OCI-LY7 (cell line): ENCODE results near the gene B3GNT2. TPM values are rescaled to one million over a fixed set of nuclear protein-coding genes. Genes with fewer than 3 reads are reported as not detected.

Experiments
- BruUV-seq: library from RNA; stranded (reverse); fragments of 400-500 nt; replicated peaks from 2 replicates; lab custom pipeline; 2021; lab: Mats Ljungman, UMichigan
- CTCF ChIA-PET: fragments of 300-600 bp; sonication (Branson Sonifier 250); formaldehyde crosslinking; loops from one replicate; lab custom pipeline; 2022; ENCODE audit warnings: antibody characterized with exemption; ENCODE audit not compliant: unreplicated experiment; lab: Charles Lee
- POLR2A ChIA-PET: fragments of 300-600 bp; sonication (Branson Sonifier 250); formaldehyde crosslinking; loops from one replicate; lab custom pipeline; 2022; ENCODE audit warnings: antibody characterized with exemption; lab: Charles Lee
- DNase-seq: peaks from one replicate; pipeline ENCODE4 v3.0.0-alpha.2; 2015; ENCODE audit warnings: low spot score
- H2AFZ ChIP-seq: fragments of 200-600 bp; sonication (generic), shearing (Covaris generic); 2 replicates; pipeline ENCODE4 v1.6.1; 2014; ENCODE audit warnings: mild to moderate bottlenecking, antibody characterized with exemption, low read length, moderate library complexity
- H3K27ac ChIP-seq: fragments of 200-600 bp; sonication (generic); 2 replicates; pipeline ENCODE4 v1.5.1; 2014; ENCODE audit warnings: mixed run types, low read depth, mild to moderate bottlenecking, moderate library complexity, low read length, inconsistent platforms; ENCODE audit not compliant: poor library complexity, severe bottlenecking
- H3K36me3 ChIP-seq: fragments of 200-600 bp; sonication (generic); 2 replicates; pipeline ENCODE4 v1.6.1; 2014; ENCODE audit warnings: mild to moderate bottlenecking, antibody characterized with exemption, low read length, moderate library complexity, mixed read lengths; ENCODE audit not compliant: insufficient read depth
- H3K4me1 ChIP-seq: fragments of 200-600 bp; sonication (generic); 2 replicates; pipeline ENCODE4 v1.5.1; 2014; ENCODE audit warnings: mild to moderate bottlenecking, low read length; ENCODE audit not compliant: insufficient read depth, poor library complexity, severe bottlenecking
- H3K4me2 ChIP-seq: fragments of 200-600 bp; sonication (generic); 2 replicates; pipeline ENCODE4 v1.6.1; 2014; ENCODE audit warnings: mild to moderate bottlenecking, low read length
- H3K4me3 ChIP-seq: fragments of 200-600 bp; sonication (generic); 2 replicates; pipeline ENCODE4 v1.5.1; 2014; ENCODE audit warnings: mild to moderate bottlenecking, low read depth, low read length; ENCODE audit not compliant: poor library complexity, severe bottlenecking
- H3K79me2 ChIP-seq: fragments of 200-600 bp; sonication (generic); 2 replicates; pipeline ENCODE4 v1.6.1; 2016; ENCODE audit warnings: low read depth, mild to moderate bottlenecking, low read length, moderate library complexity, mixed read lengths; ENCODE audit not compliant: insufficient read depth
- H3K9me2 ChIP-seq: fragments of 200-600 bp; sonication (generic); 2 replicates; pipeline ENCODE4 v1.6.1; 2016; ENCODE audit warnings: mild to moderate bottlenecking, low read length, mixed read lengths; ENCODE audit not compliant: insufficient read depth
- H3K9me3 ChIP-seq: fragments of 200-600 bp; sonication (generic); 2 replicates; pipeline ENCODE4 v1.6.1; 2014; ENCODE audit warnings: mild to moderate bottlenecking, mixed run types, low read length, mixed read lengths
- H4K20me1 ChIP-seq: fragments of 200-600 bp; sonication (generic); 2 replicates; pipeline ENCODE4 v1.6.1; 2014; ENCODE audit warnings: mild to moderate bottlenecking, antibody characterized with exemption, low read length, moderate library complexity, mixed read lengths; ENCODE audit not compliant: insufficient read depth
- EZH2phosphoT487 ChIP-seq: fragments of 200-600 bp; sonication (generic); IDR thresholded peaks from 2 replicates; pipeline ENCODE4 v1.6.1; 2018; ENCODE audit warnings: low read depth, borderline replicate concordance, mild to moderate bottlenecking, mixed run types, antibody characterized with exemption, low read length, moderate library complexity, mixed read lengths
- intact Hi-C: fragments of 100-400 bp; cut with micrococcal nuclease; formaldehyde crosslinking; loops from one replicate; pipeline ENCODE4 v1.10.0; 2022; ENCODE audit not compliant: unreplicated experiment
- total RNA-seq, 2 experiments: library from RNA; depleted of rRNA in 1 of 2; stranded (reverse); fragments of >200 nt in 1 of 2; shearing (Covaris generic) in 1 of 2; gene quantifications; 2 replicates each; pipeline ENCODE4 v1.2.3, GENCODE V29; 2014 to 2022
- TF ChIP-seq, protein P1 (sequence below): fragments of 200-600 bp; sonication (generic); conservative IDR thresholded peaks from 2 replicates; pipeline ENCODE4 v1.5.1; 2014; ENCODE audit warnings: mild to moderate bottlenecking, antibody characterized with exemption, low read length, moderate library complexity, mixed read lengths

The B3GNT2 gene
- total RNA-seq, 2 experiments from 2014 or later = 51.1 to 65.8 TPM

DNA sequence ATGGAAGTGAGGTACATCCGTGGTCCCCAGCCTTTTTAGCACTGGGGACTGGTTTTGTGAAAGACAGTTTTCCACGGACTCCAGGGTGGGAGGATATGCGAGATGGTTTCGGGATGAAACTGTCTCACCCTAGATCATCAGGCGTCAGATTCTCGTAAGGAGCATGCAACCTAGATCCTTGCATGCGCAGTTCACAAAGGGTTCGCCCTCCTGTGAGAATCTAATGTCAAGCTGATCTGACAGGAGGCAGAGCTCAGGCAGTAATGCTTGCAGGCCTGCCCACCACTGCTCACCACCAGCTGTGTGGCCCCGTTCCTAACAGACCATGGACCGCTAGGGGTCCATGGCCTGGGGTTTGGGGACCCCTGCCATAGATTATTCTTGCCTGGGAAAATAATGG, 11.6 kb downstream of the B3GNT2 start:
- ChIA-PET CTCF (no interaction called here), POLR2A (no interaction called here)
- Histone ChIP-seq H3K4me1 (peaks cover 18% of the 10 kb centered on the region), H3K36me3 (peaks cover 89% of the 10 kb centered on the region), H4K20me1 (peaks cover 64% of the 10 kb centered on the region), H3K9me3 (no peaks in the 10 kb centered on the region), H3K9me2 (no peaks in the 10 kb centered on the region), H2AFZ (no peak overlapping the region), H3K79me2 (peaks cover 100% of the 10 kb centered on the region), H3K27ac (no peak overlapping the region), H3K4me3 (no peak overlapping the region), H3K4me2 (no peak overlapping the region)
- no peak for DNase-seq
- no TSS peak for BruUV-seq
- intact Hi-C loops = no loop called here
- TF ChIP-seq, protein P1, sequence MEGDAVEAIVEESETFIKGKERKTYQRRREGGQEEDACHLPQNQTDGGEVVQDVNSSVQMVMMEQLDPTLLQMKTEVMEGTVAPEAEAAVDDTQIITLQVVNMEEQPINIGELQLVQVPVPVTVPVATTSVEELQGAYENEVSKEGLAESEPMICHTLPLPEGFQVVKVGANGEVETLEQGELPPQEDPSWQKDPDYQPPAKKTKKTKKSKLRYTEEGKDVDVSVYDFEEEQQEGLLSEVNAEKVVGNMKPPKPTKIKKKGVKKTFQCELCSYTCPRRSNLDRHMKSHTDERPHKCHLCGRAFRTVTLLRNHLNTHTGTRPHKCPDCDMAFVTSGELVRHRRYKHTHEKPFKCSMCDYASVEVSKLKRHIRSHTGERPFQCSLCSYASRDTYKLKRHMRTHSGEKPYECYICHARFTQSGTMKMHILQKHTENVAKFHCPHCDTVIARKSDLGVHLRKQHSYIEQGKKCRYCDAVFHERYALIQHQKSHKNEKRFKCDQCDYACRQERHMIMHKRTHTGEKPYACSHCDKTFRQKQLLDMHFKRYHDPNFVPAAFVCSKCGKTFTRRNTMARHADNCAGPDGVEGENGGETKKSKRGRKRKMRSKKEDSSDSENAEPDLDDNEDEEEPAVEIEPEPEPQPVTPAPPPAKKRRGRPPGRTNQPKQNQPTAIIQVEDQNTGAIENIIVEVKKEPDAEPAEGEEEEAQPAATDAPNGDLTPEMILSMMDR = no peak
- TF ChIP-seq EZH2phosphoT487 = no peak

DNA sequence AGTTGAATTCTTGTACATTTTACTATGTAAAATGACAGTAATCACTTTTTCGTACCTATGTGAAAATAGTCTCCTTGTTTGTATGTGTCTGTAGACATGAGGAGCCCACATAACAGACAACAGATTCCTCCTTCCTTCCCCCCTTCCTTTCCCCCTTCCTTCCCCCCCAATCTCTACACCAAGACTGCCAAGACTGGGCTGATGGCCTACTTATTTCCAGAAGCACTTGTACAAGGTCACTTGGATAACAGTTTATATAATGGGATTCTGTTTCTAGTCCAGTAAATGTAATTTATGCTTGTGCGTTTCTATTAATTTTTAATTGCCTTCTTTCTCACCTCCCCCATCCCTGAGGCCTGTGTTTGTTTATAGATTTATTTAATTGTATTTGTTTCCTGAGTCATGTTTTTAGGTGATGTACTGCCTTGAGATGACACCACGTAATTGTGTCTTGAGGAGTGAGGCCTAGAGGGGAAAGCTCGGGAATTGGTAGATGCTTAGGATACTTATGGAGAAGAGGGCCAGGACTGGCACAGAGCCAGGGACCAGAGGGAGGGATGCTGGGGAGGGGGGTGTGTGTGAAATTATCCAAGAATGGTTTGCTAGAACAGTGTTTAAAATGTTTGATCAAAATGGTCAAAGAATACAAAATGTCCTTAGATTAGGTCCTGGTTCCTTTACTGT, 12.3 kb downstream of the B3GNT2 start:
- intact Hi-C loops = no loop called here
- Histone ChIP-seq H4K20me1 (peaks cover 57% of the 10 kb centered on the region), H3K36me3 (peaks cover 90% of the 10 kb centered on the region), H3K4me3 (no peak overlapping the region), H3K9me2 (no peaks in the 10 kb centered on the region), H2AFZ (no peak overlapping the region), H3K9me3 (no peaks in the 10 kb centered on the region), H3K4me2 (no peak overlapping the region), H3K4me1 (peaks cover 11% of the 10 kb centered on the region), H3K27ac (no peak overlapping the region), H3K79me2 (peaks cover 100% of the 10 kb centered on the region)
- DNase-seq = no peak
- POLR2A ChIA-PET = interaction anchor here (2.0 kb wide), 1 partner anchor 7 kb away, joined by 7 read pairs; no protein-coding TSS in a partner anchor
- no TSS peak for BruUV-seq
- CTCF ChIA-PET = no interaction called here
- no peak for TF ChIP-seq EZH2phosphoT487
- TF ChIP-seq, protein P1 = no peak

DNA sequence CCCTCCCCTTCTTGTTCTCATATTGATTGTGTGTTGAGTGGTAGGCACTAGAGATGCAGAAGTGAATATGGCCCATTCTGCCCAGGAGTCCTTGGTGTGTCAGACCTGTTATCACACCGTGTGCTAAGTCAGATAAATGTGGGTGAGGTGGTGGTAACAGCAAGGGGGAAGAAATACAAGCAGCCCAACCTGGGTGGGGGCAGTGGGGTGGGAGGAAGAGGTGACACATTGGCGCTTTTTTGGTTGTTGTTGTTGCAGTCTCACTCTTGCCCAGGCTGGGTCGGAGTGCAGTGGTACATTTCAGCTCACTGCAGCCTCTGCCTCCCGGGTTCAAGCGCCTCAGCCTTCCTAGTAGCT, 12.8 kb downstream of the B3GNT2 start:
- peaks cover 100% of the 10 kb centered on the region for H3K79me2 ChIP-seq

More for the DNA sequence above, 12.8 kb downstream of the B3GNT2 start:
- TF ChIP-seq, protein P1 = no peak
- TF ChIP-seq EZH2phosphoT487 = no peak
- no TSS peak for BruUV-seq
- H3K27ac ChIP-seq = no peak overlapping the region
- H4K20me1 ChIP-seq = peaks cover 57% of the 10 kb centered on the region
- H3K4me2 ChIP-seq = no peak overlapping the region
- H3K4me1 ChIP-seq = peaks cover 8% of the 10 kb centered on the region
- POLR2A ChIA-PET = interaction anchor here (2.0 kb wide), 1 partner anchor 8 kb away, joined by 7 read pairs; no protein-coding TSS in a partner anchor
- DNase-seq = no peak
- H3K9me3 ChIP-seq = no peaks in the 10 kb centered on the region
- H3K9me2 ChIP-seq = no peaks in the 10 kb centered on the region
- H3K36me3 ChIP-seq = peaks cover 95% of the 10 kb centered on the region
- no peak overlapping the region for H3K4me3 ChIP-seq
- CTCF ChIA-PET = no interaction called here
- H2AFZ ChIP-seq = no peak overlapping the region
- intact Hi-C loops = no loop called here
